Measurements from ENCODE around the gene SDK1.

SDK1 gene

GRCh38 chr7:4067874-4068273, 766.8 kb downstream of the SDK1 start:
- DNase-seq: no peak

- no peak for DNase-seq
Measured at GRCh38 chr7:4068286-4068685, 767.2 kb downstream of the SDK1 start.

GRCh38 chr7:4069268-4070095, 768.4 kb downstream of the SDK1 start:
- DNase-seq: no peak

- no peak for DNase-seq
Measured at GRCh38 chr7:4070214-4070613, 769.2 kb downstream of the SDK1 start.

- DNase-seq: no peak
Measured at GRCh38 chr7:4071370-4072058, 770.5 kb downstream of the SDK1 start.

- DNase-seq: no peak
Measured at GRCh38 chr7:4072161-4072925, 771.3 kb downstream of the SDK1 start.

- DNase-seq: no peak
Measured at GRCh38 chr7:4073052-4073451, 772.0 kb downstream of the SDK1 start.

- no peak for DNase-seq
Measured at GRCh38 chr7:4073750-4074149, 772.7 kb downstream of the SDK1 start.

GRCh38 chr7:4074407-4074806, 773.4 kb downstream of the SDK1 start:
- DNase-seq: no peak

- DNase-seq: no peak
Measured at GRCh38 chr7:4074994-4075393, 773.9 kb downstream of the SDK1 start.

GRCh38 chr7:4076701-4077294, 775.7 kb downstream of the SDK1 start:
- DNase-seq: no peak

GRCh38 chr7:4077980-4078379, 776.9 kb downstream of the SDK1 start:
- no peak for DNase-seq

- DNase-seq: no peak
Measured at GRCh38 chr7:4078580-4078979, 777.5 kb downstream of the SDK1 start.

- DNase-seq: no peak
Measured at GRCh38 chr7:4079366-4079765, 778.3 kb downstream of the SDK1 start.

- no peak for DNase-seq
Measured at GRCh38 chr7:4079956-4080355, 778.9 kb downstream of the SDK1 start.

GRCh38 chr7:4080954-4081353, 779.9 kb downstream of the SDK1 start:
- no peak for DNase-seq

GRCh38 chr7:4083513-4083912, 782.5 kb downstream of the SDK1 start:
- no peak for DNase-seq

GRCh38 chr7:4084271-4084670, 783.2 kb downstream of the SDK1 start:
- no peak for DNase-seq

- no peak for DNase-seq
Measured at GRCh38 chr7:4085937-4086691, 785.1 kb downstream of the SDK1 start.

GRCh38 chr7:4086723-4087122, 785.7 kb downstream of the SDK1 start:
- DNase-seq: no peak

GRCh38 chr7:4091767-4092166, 790.7 kb downstream of the SDK1 start:
- DNase-seq: no peak

- no peak for DNase-seq
Measured at GRCh38 chr7:4093035-4093434, 792.0 kb downstream of the SDK1 start.

- DNase-seq: no peak
Measured at GRCh38 chr7:4093483-4093882, 792.4 kb downstream of the SDK1 start.
